GM15510 (cell line): ENCODE data around the gene GPRIN2.

Experiments used
- POLR2A ChIP-seq: IDR thresholded peaks from 3 replicates; pipeline ENCODE4 v1.6.1; 2011; ENCODE audit warnings: borderline replicate concordance; ENCODE audit not compliant: insufficient read length; ENCODE audit errors: extremely low read depth

Gene GPRIN2

GRCh38 chr10:46522295-46523118, 34.0 kb downstream of the GPRIN2 start:
- TF ChIP-seq POLR2A, result no peak

GRCh38 chr10:46520941-46521340, 35.5 kb downstream of the GPRIN2 start:
- TF ChIP-seq POLR2A, result no peak

GRCh38 chr10:46520381-46520780, 36.1 kb downstream of the GPRIN2 start:
- no peak for TF ChIP-seq POLR2A

- no peak for TF ChIP-seq POLR2A
Observed at GRCh38 chr10:46518028-46518725, 38.3 kb downstream of the GPRIN2 start.

GRCh38 chr10:46517541-46517940, 38.9 kb downstream of the GPRIN2 start:
- TF ChIP-seq POLR2A, result no peak

GRCh38 chr10:46516660-46517416, 39.6 kb downstream of the GPRIN2 start:
- no peak for TF ChIP-seq POLR2A

GRCh38 chr10:46515793-46516192, 40.7 kb downstream of the GPRIN2 start:
- no peak for TF ChIP-seq POLR2A

GRCh38 chr10:46515366-46515765, 41.1 kb downstream of the GPRIN2 start:
- TF ChIP-seq POLR2A, result no peak

GRCh38 chr10:46514899-46515298, 41.6 kb downstream of the GPRIN2 start:
- no peak for TF ChIP-seq POLR2A

- TF ChIP-seq POLR2A, result no peak
Observed at GRCh38 chr10:46514431-46514861, 42.0 kb downstream of the GPRIN2 start.
